LNCaP clone FGC (cell line): ENCODE data around the gene ZIC2.

Source experiments
- DNase-seq: peaks from one replicate; pipeline ENCODE4 v3.0.0-alpha.2; 2011; ENCODE audit warnings: low read depth
- H3K4me3 ChIP-seq: 2 replicates; pipeline ENCODE4 v1.5.1; 2011; ENCODE audit warnings: mild to moderate bottlenecking, low read depth, low read length, control low read depth
- TF ChIP-seq, protein P1 (sequence below): IDR thresholded peaks from 2 replicates; pipeline ENCODE4 v1.5.1; 2012; ENCODE audit warnings: mild to moderate bottlenecking; ENCODE audit not compliant: control insufficient read depth, insufficient read depth; ENCODE audit errors: extremely low read depth

Gene ZIC2

GRCh38 chr13:99970651-99971575 is 10.7 kb upstream of the ZIC2 start:
- TF ChIP-seq, protein P1, sequence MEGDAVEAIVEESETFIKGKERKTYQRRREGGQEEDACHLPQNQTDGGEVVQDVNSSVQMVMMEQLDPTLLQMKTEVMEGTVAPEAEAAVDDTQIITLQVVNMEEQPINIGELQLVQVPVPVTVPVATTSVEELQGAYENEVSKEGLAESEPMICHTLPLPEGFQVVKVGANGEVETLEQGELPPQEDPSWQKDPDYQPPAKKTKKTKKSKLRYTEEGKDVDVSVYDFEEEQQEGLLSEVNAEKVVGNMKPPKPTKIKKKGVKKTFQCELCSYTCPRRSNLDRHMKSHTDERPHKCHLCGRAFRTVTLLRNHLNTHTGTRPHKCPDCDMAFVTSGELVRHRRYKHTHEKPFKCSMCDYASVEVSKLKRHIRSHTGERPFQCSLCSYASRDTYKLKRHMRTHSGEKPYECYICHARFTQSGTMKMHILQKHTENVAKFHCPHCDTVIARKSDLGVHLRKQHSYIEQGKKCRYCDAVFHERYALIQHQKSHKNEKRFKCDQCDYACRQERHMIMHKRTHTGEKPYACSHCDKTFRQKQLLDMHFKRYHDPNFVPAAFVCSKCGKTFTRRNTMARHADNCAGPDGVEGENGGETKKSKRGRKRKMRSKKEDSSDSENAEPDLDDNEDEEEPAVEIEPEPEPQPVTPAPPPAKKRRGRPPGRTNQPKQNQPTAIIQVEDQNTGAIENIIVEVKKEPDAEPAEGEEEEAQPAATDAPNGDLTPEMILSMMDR, result no peak
- H3K4me3 ChIP-seq, result 0 out of 2 replicates have a peak overlapping the region, but pooled peaks have one; percentile 18
- DNase-seq, result no peak

GRCh38 chr13:99971576-99972189 is 9.9 kb upstream of the ZIC2 start, which contains the start of gene ZIC5:
Gene ZIC5, minus strand, starts transcription at chr13:99971767. Its CDS starts 164 bp downstream, at chr13:99971603.
- H3K4me3 ChIP-seq, result 0 out of 2 replicates have a peak within 1 kb of the TSS, but pooled peaks have one; percentile 18
- no peak for DNase-seq
- TF ChIP-seq, protein P1, result no peak

GRCh38 chr13:99972190-99972731 is 9.3 kb upstream of the ZIC2 start:
- no peak overlapping the region for H3K4me3 ChIP-seq

DNA sequence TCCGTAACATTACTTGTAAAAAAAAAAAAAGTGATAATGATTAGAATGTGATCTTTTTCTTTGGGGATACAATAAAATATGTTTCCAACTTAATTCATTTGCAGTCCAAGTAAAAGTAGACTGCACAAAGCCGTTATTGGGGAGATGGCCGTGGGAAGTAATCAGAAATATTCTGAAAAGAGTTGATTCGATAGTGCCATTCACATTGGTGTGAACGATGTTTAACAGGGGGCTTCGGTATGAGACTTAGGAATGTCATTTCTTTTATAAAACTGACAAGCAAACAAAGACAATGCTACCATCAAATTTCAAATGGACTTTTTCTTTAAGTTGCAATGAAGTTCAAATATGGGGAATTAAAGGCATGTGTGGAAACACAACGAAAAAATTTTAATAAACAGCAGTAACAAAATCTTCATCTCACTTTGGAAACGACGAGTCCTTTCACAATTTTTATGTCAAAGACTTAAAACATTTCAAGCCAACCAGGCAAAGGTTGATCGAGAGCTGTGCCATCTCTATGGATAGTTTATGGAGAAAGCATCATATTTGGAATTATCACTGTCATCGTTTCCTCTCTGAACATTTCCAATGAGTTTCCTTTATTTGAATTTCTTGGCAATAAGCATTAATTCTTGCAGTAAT is 8.3 kb upstream of the ZIC2 start:
- no peak for DNase-seq
- no peak overlapping the region for H3K4me3 ChIP-seq
- TF ChIP-seq, protein P1, result no peak

More at GRCh38 chr13:99972190-99972731, 9.3 kb upstream of the ZIC2 start:
- TF ChIP-seq, protein P1, result no peak
- DNase-seq, result no peak

GRCh38 chr13:99973808-99974185 is 7.8 kb upstream of the ZIC2 start:
- TF ChIP-seq, protein P1, result no peak
- no peak overlapping the region for H3K4me3 ChIP-seq
- no peak for DNase-seq

DNA sequence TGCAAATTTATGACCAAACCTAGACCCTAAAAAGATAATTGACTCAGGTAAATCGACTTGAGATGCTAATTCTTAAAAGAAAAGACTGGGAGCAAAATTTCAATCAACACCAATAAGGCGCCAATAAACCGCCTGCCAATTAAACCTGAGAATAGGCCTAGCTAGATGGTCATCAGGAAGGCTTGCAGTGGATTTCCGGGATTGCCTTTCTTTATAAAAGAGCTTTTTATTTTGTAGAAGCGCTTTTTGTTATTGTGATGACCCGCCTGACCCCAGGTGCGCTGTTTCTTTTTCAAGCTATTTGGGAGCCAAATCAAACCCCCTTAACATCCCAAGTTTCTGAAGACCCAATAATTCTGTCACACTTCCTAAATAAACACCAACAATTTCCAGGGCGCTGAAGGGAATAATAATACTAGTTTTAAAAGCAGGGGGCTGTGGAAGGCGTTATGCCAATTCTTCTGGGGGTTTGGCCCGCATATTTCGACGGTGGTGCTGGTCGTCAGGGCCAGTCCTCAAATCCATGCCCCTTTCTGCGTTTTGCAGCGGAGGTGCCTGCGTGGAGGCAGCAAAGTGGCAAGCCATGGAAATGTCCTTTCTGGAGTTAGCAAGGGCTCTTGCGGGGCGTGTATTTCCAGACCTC is 7.2 kb upstream of the ZIC2 start:
- no peak overlapping the region for H3K4me3 ChIP-seq
- no peak for DNase-seq
- TF ChIP-seq, protein P1, result no peak
